Superior temporal gyrus (tissue), 1 donor: ENCODE data around the gene HMGA1.

Experiments used
- DNase-seq: peaks from one replicate; pipeline ENCODE4 v3.0.0-alpha.2; 2016; ENCODE audit errors: extremely low spot score

Gene HMGA1

GRCh38 chr6:34289137-34289536 lies 52.5 kb downstream of the HMGA1 start:
- DNase-seq, result no peak

DNA sequence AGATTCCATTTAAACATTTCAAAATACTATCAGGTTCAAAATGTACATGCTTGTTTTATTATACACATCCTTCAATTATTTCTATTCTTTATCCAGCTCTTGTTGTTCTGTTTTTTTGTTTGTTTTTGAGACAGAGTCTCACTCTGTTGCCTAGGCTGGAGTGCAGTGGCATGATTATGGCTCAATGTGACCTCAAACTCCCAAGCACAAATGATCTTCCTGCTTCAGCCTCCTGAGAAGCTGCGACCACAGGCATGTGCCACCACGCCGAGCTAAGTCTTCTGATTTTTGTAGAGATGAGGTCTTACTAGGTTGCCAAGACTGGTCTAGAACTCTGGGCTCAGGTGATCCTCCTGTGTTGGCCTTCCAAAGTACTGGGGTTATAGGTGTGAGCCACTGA lies 56.3 kb downstream of the HMGA1 start:
- DNase-seq, result no peak

GRCh38 chr6:34295721-34296120 lies 59.0 kb downstream of the HMGA1 start:
- DNase-seq, result no peak
